Stimulated activated CD4-positive, alpha-beta T cell treated with anti-CD3 and anti-CD28 coated beads, Interleukin-4, amount 100 ng/mL, for 4 hours (primary cell): ENCODE data around the gene TRAF1.
A peak's percentile ranks its signal among the peaks of the same experiment; 100 is the strongest.

ENCODE experiments used
- DNase-seq, 2 experiments: peaks; one replicate each; pipeline ENCODE4 v3.0.0-alpha.2; 2020

The TRAF1 gene

GRCh38 chr9:120904978-120905301 lies 21.7 kb downstream of the TRAF1 start:
- peak in 1 of 2 experiments; percentile 13 for DNase-seq

GRCh38 chr9:120904061-120904977 lies 22.3 kb downstream of the TRAF1 start:
- peak in 1 of 2 experiments; percentile 61 for DNase-seq

- peak in 1 of 2 experiments; percentile 11 for DNase-seq
These were observed 23.7 kb downstream of the TRAF1 start for GRCh38 chr9:120902569-120903535.

DNA sequence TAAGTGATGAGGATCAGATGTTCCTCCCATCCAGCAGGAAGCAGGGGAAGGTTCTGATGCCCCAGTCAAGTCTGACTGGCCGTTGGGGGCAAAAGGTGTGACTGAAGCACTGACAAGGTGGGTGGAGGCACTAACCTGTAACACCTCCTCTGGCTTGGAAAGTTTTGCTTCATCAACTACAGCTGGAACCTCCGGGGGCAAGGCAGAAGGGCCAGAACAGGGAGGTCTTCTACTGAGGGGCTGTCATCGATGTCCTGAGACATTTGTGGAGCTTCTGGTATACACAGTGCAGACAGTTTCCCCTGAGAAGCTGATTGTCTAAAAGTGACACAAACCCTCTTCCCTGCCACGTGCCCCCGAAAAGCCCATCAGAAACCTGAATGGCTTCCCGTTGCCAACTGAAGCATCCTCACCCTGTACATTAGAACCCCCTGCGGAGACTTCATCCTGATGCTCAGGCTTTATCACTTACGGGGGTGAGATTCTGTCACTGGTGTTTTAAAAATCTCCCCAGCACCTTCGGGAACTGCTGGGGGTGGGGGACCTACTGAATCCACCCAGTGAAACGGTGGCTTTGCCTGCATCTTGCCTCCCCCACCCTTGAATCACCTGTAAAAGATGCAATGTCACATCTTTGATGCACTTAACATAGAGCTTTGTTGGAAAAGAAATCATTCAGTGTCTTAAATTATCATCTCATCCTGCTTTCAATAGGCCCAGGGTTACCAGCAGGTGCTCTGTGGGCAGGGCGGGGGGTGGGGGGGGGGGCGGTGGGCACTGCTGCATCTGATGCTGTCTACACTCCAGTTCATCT lies 24.6 kb downstream of the TRAF1 start:
- peak in 1 of 2 experiments; percentile 19 for DNase-seq

- peak in 1 of 2 experiments; percentile 7 for DNase-seq
These were observed 25.8 kb downstream of the TRAF1 start for GRCh38 chr9:120900824-120901223.

- peak in 1 of 2 experiments; percentile 10 for DNase-seq
These were observed 27.0 kb downstream of the TRAF1 start for GRCh38 chr9:120899490-120900068.

- DNase-seq = no peak
These were observed 28.2 kb downstream of the TRAF1 start for GRCh38 chr9:120898396-120898795.

DNA sequence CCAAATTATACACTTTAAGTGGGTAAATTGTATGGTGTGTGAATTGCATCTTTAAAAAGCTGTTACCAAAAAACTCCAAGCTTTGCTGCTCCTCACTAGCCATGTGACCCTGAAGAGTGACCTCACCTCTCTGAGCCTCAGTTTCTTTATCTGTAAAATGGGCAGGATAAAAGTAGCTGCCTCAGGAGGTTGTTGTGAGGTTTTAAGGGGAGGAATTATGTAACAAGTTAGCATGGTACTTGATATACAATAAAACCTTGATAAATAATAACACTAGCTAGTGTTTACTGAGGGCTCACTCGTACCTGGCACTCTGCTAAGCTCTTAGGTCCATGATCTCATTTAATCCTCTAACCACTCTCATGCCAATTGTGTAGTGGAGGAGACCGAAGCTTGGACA lies 30.6 kb downstream of the TRAF1 start:
- DNase-seq = no peak

DNA sequence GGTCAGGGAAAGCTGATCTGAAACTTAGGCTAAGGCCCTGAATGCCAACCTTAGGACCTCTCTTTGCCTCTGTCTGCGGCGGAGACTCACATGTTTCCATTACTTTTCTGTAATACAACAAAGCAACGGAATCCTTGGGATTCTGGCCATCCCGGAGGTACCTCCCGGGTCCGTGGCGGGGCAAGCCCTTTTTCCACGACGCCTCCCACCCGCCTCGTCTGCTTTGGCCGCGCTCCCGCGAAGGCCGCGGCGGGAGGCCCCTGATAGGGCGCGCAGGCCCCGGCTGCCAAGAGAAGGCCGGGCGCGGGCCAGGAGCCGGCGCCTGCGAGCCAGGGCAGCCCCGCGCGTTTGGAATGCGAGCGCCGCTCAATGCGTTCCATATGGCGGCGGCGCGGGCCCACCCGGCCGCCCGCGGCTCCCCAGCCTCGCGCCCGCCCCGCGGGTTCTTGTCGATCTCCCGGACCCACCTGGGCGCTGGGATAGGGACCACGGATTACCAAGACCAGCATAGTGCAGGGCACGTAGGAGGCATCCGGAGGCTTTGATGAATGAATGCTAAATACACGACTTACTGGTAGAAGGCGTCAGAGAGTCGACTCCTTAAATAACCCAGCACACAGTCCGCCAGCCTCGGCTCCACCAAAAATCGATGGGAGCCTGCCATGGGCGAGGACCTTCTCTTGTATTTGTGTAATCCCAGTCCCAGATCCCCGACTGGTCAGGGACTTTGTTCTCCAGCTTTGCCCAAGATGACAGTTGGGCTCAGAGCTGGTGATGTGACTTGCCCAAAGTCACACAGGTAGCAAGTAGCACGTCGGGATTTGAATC lies 32.1 kb downstream of the TRAF1 start:
- DNase-seq = peak in 1 of 2 experiments; percentile 11

DNA sequence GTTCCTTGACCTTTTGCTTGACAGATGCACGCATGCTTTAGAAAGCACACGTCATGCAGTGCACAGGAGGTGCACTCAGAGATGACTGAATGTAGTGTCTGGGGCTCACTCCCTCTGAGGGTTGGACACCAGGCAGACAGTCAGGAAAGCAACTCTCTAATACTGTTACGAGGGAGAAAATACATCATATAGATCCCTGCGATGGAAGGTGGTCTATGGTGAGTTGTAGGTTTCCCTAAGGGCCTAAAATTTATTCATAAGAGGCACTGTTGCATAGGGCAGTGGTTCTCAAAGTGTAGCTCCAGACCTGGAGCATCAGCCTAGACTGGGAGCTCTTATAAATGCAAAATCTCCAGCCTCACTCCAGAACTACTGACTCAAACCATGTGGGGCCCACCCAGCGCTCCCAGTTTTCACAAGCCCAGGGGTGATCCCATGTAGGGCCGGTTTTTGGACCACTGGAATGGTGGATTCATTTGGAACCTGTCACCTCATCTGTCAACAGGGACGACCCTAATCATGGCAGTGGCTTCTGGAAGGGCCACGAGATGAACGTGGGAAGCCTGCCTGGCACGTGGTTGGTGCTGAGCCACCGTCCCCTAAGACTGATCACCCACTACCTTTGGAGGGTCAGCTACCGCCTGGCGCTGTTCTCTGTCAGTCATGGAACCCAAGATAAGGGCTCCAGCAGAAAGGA lies 32.8 kb downstream of the TRAF1 start:
- DNase-seq = no peak

- DNase-seq = peak in 1 of 2 experiments; percentile 75
These were observed 33.6 kb downstream of the TRAF1 start for GRCh38 chr9:120892748-120893610.

DNA sequence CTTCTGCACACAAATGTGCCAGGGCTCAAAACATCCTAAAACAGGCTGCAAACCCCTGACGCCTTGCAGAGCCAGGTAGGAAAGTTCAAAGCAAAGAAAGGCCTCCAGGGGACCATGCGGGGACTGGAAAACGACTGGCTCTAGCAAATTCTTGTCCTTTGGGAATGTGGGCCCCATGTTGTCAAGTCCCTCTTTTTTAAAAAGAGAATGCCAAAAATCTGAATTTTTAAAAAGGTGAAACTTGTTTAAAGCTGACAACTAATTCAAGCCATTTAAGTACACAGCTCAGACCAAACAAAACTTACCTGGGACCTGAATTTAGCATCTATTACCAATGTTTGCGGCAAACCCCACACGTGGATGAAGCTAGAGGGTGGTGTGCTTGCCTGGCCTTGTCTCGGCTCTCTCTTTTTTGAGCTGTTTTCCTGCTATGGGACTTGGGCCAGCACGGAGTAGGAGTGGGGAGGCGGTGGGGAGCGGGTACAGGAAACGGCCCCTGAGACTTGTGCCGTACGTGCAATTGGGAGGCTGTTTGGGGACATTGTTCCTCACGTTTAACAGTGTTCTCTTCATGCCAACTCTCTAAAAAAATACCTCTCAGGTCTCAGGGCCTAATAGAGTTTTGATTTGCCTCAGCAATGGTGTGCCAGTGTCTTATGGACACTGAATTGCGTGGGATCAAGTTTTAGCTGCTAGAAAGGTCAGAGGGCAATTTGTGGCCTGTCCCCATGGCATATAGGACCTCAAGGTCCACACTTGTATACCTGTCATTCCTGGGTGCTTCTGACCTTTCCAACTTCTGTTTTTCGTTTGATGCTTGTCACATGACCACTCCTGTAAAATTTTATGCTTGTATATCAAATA lies 34.5 kb downstream of the TRAF1 start:
- peak in 1 of 2 experiments; percentile 7 for DNase-seq

GRCh38 chr9:120891245-120891883 lies 35.2 kb downstream of the TRAF1 start:
- peak in 1 of 2 experiments; percentile 72 for DNase-seq

- DNase-seq = peak in 1 of 2 experiments; percentile 10
These were observed 36.0 kb downstream of the TRAF1 start for GRCh38 chr9:120890320-120891244.

DNA sequence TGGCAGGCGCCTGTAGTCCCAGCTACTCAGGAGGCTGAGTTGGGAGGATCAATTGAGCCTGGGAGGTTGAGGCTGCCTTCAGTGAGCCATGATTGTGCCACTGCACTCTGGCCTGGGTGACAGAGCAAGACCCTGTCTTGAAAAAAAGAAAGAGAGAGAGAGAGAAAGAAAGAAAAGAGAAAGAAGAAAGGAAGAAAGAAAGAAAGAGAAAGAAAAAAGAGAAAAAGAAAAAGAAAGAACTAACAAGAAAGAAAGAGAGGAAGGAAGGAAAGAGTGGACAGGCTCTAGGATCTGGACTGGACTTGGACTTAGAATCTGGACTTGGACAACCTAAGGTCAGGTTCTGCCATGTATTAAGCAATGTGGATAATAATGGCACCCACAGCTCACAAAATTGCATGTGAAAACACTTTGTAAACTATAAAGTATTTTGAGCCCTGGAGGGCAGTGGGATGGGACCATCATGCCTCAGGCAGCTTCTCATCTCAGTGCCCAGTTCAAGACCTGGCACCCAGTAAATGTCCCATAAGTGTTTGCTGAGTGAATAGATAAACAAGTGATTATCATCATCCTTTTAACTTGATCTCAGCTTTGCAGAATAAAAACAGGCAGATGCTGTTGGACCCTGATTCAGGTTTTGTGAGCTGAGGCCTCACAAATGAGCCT lies 36.9 kb downstream of the TRAF1 start:
- DNase-seq = no peak

- DNase-seq = no peak
These were observed 38.0 kb downstream of the TRAF1 start for GRCh38 chr9:120888626-120889025.
